OCI-LY7 (cell line): Measurements from ENCODE around the gene AAR2. TPM values are rescaled to one million over a fixed set of nuclear protein-coding genes. Genes with fewer than 3 reads are reported as not detected.

Source experiments
- BruUV-seq: library from RNA; stranded (reverse); fragments of 400-500 nt; replicated peaks from 2 replicates; lab custom pipeline; 2021; lab: Mats Ljungman, UMichigan
- CTCF ChIA-PET: fragments of 300-600 bp; sonication (Branson Sonifier 250); formaldehyde crosslinking; loops from one replicate; lab custom pipeline; 2022; ENCODE audit warnings: antibody characterized with exemption; ENCODE audit not compliant: unreplicated experiment; lab: Charles Lee
- POLR2A ChIA-PET: fragments of 300-600 bp; sonication (Branson Sonifier 250); formaldehyde crosslinking; loops from one replicate; lab custom pipeline; 2022; ENCODE audit warnings: antibody characterized with exemption; lab: Charles Lee
- DNase-seq: peaks from one replicate; pipeline ENCODE4 v3.0.0-alpha.2; 2015; ENCODE audit warnings: low spot score
- H2AFZ ChIP-seq: fragments of 200-600 bp; sonication (generic), shearing (Covaris generic); 2 replicates; pipeline ENCODE4 v1.6.1; 2014; ENCODE audit warnings: mild to moderate bottlenecking, antibody characterized with exemption, low read length, moderate library complexity
- H3K27ac ChIP-seq: fragments of 200-600 bp; sonication (generic); 2 replicates; pipeline ENCODE4 v1.5.1; 2014; ENCODE audit warnings: mixed run types, low read depth, mild to moderate bottlenecking, moderate library complexity, low read length, inconsistent platforms; ENCODE audit not compliant: poor library complexity, severe bottlenecking
- H3K36me3 ChIP-seq: fragments of 200-600 bp; sonication (generic); 2 replicates; pipeline ENCODE4 v1.6.1; 2014; ENCODE audit warnings: mild to moderate bottlenecking, antibody characterized with exemption, low read length, moderate library complexity, mixed read lengths; ENCODE audit not compliant: insufficient read depth
- H3K4me1 ChIP-seq: fragments of 200-600 bp; sonication (generic); 2 replicates; pipeline ENCODE4 v1.5.1; 2014; ENCODE audit warnings: mild to moderate bottlenecking, low read length; ENCODE audit not compliant: insufficient read depth, poor library complexity, severe bottlenecking
- H3K4me2 ChIP-seq: fragments of 200-600 bp; sonication (generic); 2 replicates; pipeline ENCODE4 v1.6.1; 2014; ENCODE audit warnings: mild to moderate bottlenecking, low read length
- H3K4me3 ChIP-seq: fragments of 200-600 bp; sonication (generic); 2 replicates; pipeline ENCODE4 v1.5.1; 2014; ENCODE audit warnings: mild to moderate bottlenecking, low read depth, low read length; ENCODE audit not compliant: poor library complexity, severe bottlenecking
- H3K79me2 ChIP-seq: fragments of 200-600 bp; sonication (generic); 2 replicates; pipeline ENCODE4 v1.6.1; 2016; ENCODE audit warnings: low read depth, mild to moderate bottlenecking, low read length, moderate library complexity, mixed read lengths; ENCODE audit not compliant: insufficient read depth
- H3K9me2 ChIP-seq: fragments of 200-600 bp; sonication (generic); 2 replicates; pipeline ENCODE4 v1.6.1; 2016; ENCODE audit warnings: mild to moderate bottlenecking, low read length, mixed read lengths; ENCODE audit not compliant: insufficient read depth
- H3K9me3 ChIP-seq: fragments of 200-600 bp; sonication (generic); 2 replicates; pipeline ENCODE4 v1.6.1; 2014; ENCODE audit warnings: mild to moderate bottlenecking, mixed run types, low read length, mixed read lengths
- H4K20me1 ChIP-seq: fragments of 200-600 bp; sonication (generic); 2 replicates; pipeline ENCODE4 v1.6.1; 2014; ENCODE audit warnings: mild to moderate bottlenecking, antibody characterized with exemption, low read length, moderate library complexity, mixed read lengths; ENCODE audit not compliant: insufficient read depth
- CTCF ChIP-seq: fragments of 200-600 bp; sonication (generic); conservative IDR thresholded peaks from 2 replicates; pipeline ENCODE4 v1.5.1; 2014; ENCODE audit warnings: mild to moderate bottlenecking, antibody characterized with exemption, low read length, moderate library complexity, mixed read lengths
- EZH2phosphoT487 ChIP-seq: fragments of 200-600 bp; sonication (generic); IDR thresholded peaks from 2 replicates; pipeline ENCODE4 v1.6.1; 2018; ENCODE audit warnings: low read depth, borderline replicate concordance, mild to moderate bottlenecking, mixed run types, antibody characterized with exemption, low read length, moderate library complexity, mixed read lengths
- intact Hi-C: fragments of 100-400 bp; cut with micrococcal nuclease; formaldehyde crosslinking; loops from one replicate; pipeline ENCODE4 v1.10.0; 2022; ENCODE audit not compliant: unreplicated experiment
- total RNA-seq, 2 experiments: library from RNA; depleted of rRNA in 1 of 2; stranded (reverse); fragments of >200 nt in 1 of 2; shearing (Covaris generic) in 1 of 2; gene quantifications; 2 replicates each; pipeline ENCODE4 v1.2.3, GENCODE V29; 2014 to 2022

The AAR2 gene
- total RNA-seq, 2 experiments from 2014 or later, result 20.3 to 26.4 TPM

- H3K4me3 ChIP-seq, result no peak overlapping the region
- CTCF ChIA-PET, result no interaction called here
- TF ChIP-seq CTCF (no peak), EZH2phosphoT487 (no peak)
These were observed 48.5 kb downstream of the AAR2 start for GRCh38 chr20:36284751-36285150.

GRCh38 chr20:36285746-36286447 lies 49.6 kb downstream of the AAR2 start:
- Histone ChIP-seq H3K36me3 (no peaks in the 10 kb centered on the region), H3K4me3 (no peak overlapping the region), H4K20me1 (no peaks in the 10 kb centered on the region), H3K9me2 (no peaks in the 10 kb centered on the region), H3K79me2 (no peaks in the 10 kb centered on the region), H2AFZ (no peak overlapping the region), H3K4me1 (no peaks in the 10 kb centered on the region), H3K27ac (no peak overlapping the region), H3K4me2 (no peak overlapping the region), H3K9me3 (no peaks in the 10 kb centered on the region)
- POLR2A ChIA-PET, result no interaction called here
- CTCF ChIA-PET, result no interaction called here
- intact Hi-C loops, result no loop called here
- TF ChIP-seq CTCF (no peak), EZH2phosphoT487 (no peak)
- no TSS peak for BruUV-seq
- no peak for DNase-seq

More at GRCh38 chr20:36284751-36285150, 48.5 kb downstream of the AAR2 start:
- H3K9me2 ChIP-seq, result no peaks in the 10 kb centered on the region
- no peak overlapping the region for H3K27ac ChIP-seq
- BruUV-seq, result no TSS peak
- H3K36me3 ChIP-seq, result no peaks in the 10 kb centered on the region
- no peak for DNase-seq
- no peaks in the 10 kb centered on the region for H3K9me3 ChIP-seq
- intact Hi-C loops, result no loop called here
- POLR2A ChIA-PET, result no interaction called here
- H3K4me1 ChIP-seq, result no peaks in the 10 kb centered on the region
- H2AFZ ChIP-seq, result no peak overlapping the region
- H4K20me1 ChIP-seq, result no peaks in the 10 kb centered on the region
- H3K79me2 ChIP-seq, result no peaks in the 10 kb centered on the region
- no peak overlapping the region for H3K4me2 ChIP-seq

- no peaks in the 10 kb centered on the region for H3K9me3 ChIP-seq
- CTCF ChIA-PET, result no interaction called here
- H3K4me3 ChIP-seq, result no peak overlapping the region
- H3K4me2 ChIP-seq, result no peak overlapping the region
- no peak for DNase-seq
- H2AFZ ChIP-seq, result no peak overlapping the region
- no TSS peak for BruUV-seq
- intact Hi-C loops, result no loop called here
- POLR2A ChIA-PET, result no interaction called here
- H3K36me3 ChIP-seq, result no peaks in the 10 kb centered on the region
- no peaks in the 10 kb centered on the region for H4K20me1 ChIP-seq
- H3K79me2 ChIP-seq, result no peaks in the 10 kb centered on the region
- H3K9me2 ChIP-seq, result no peaks in the 10 kb centered on the region
- no peaks in the 10 kb centered on the region for H3K4me1 ChIP-seq
- no peak overlapping the region for H3K27ac ChIP-seq
- no peak for TF ChIP-seq CTCF
- TF ChIP-seq EZH2phosphoT487, result no peak
These were observed 61.4 kb downstream of the AAR2 start for GRCh38 chr20:36297656-36298055.
